Sigmoid colon (tissue), 7 donors: Measurements from ENCODE around the gene DUSP22. TPM values are rescaled to one million over a fixed set of nuclear protein-coding genes. Genes with fewer than 3 reads are reported as not detected.
A peak's percentile ranks its signal among the peaks of the same experiment; 100 is the strongest.

Experiments used
- DNase-seq: peaks from one replicate; pipeline ENCODE4 v3.0.0-alpha.2; 2019
- H3K27ac ChIP-seq, 4 donors: fragments of 200-600 bp; sonication (generic); one replicate each; pipeline ENCODE4 v1.5.1; 2016 to 2019; ENCODE audit warnings: mild to moderate bottlenecking in 1 of 4
- H3K27me3 ChIP-seq, 3 donors: fragments of 200-600 bp; sonication (generic); one replicate each; pipeline ENCODE4 v1.5.1; 2019; ENCODE audit warnings: mild to moderate bottlenecking in 1 of 3
- H3K36me3 ChIP-seq, 4 donors: fragments of 200-600 bp; sonication (generic); one replicate each; pipeline ENCODE4 v1.5.1; 2016 to 2019
- H3K4me1 ChIP-seq, 4 donors: fragments of 200-600 bp; sonication (generic); one replicate each; pipeline ENCODE4 v1.5.1; 2017 to 2019
- H3K4me3 ChIP-seq, 4 donors: fragments of 200-600 bp; sonication (generic); one replicate each; pipeline ENCODE4 v1.5.1; 2017 to 2019; ENCODE audit warnings: mild to moderate bottlenecking in 2 of 4, moderate library complexity in 1 of 4
- H3K9me3 ChIP-seq, 4 donors: fragments of 200-600 bp in 3 of 4; sonication (generic) in 3 of 4; one replicate each; pipeline versions ENCODE4 v1.5.1 to v1.6.1; 2013 to 2019
- CTCF ChIP-seq, 4 experiments: fragments of 450-650 bp in 3 of 4; fragments of 200-600 bp in 1 of 4; IDR thresholded peaks; one replicate each; pipeline ENCODE4 v1.5.1; 2016 to 2019; ENCODE audit warnings: antibody characterized with exemption in 4 of 4, mild to moderate bottlenecking in 3 of 4, moderate library complexity in 2 of 4
- EP300 ChIP-seq, 4 donors: sonication (generic); formaldehyde crosslinking; IDR thresholded peaks; one replicate each; pipeline ENCODE4 v1.6.1; 2017; ENCODE audit warnings: antibody characterized with exemption in 4 of 4
- POLR2A ChIP-seq, 2 donors: fragments of 450-650 bp; IDR thresholded peaks; one replicate each; pipeline ENCODE4 v1.6.1; 2016; ENCODE audit warnings: antibody characterized with exemption in 2 of 2, mild to moderate bottlenecking in 2 of 2, moderate library complexity in 2 of 2
- POLR2AphosphoS5 ChIP-seq, 4 donors: sonication (generic); formaldehyde crosslinking; IDR thresholded peaks; one replicate each; pipeline ENCODE4 v1.6.1; 2017; ENCODE audit warnings: antibody characterized with exemption in 4 of 4
- WGBS, 2 donors: extraction: QIAGEN DNeasy Blood & Tissue Kit; methylation state at CpG; one replicate each; pipeline ENCODE4 v1.1.7; 2013; 5-methylcytosine and 5-hydroxymethylcytosine counted together
- intact Hi-C: fragments of 100-400 bp; cut with DNase I; formaldehyde crosslinking; loops from one replicate; pipeline ENCODE4 v1.15.1; 2023
- polyA plus RNA-seq, 3 donors: library from polyadenylated mRNA; stranded (reverse); fragments of 200-250 nt; gene quantifications; one replicate each; pipeline ENCODE4 v1.2.3, GENCODE V29; 2013
- total RNA-seq, 4 donors: library from RNA; depleted of rRNA; stranded (reverse); fragments of >200 nt; gene quantifications; one replicate each; pipeline ENCODE4 v1.1.0, GENCODE V29; 2016
- donor health status: healthy with polysubstance abuse.
- donor health status: Bipolar disorder and iron deficiency.
- donor health status: healthy.

DUSP22 gene
- total and polyA plus RNA-seq, 7 donors = 15.7 to 113 (median 55.6) TPM

- Histone ChIP-seq H3K27ac (no peak overlapping the region), H3K27me3 (no peaks in the 10 kb centered on the region), H3K4me3 (no peak overlapping the region), H3K9me3 (no peaks in the 10 kb centered on the region), H3K36me3 (no peaks in the 10 kb centered on the region), H3K4me1 (peaks cover 0 to 49% (median 35%) of the 10 kb centered on the region in 4 donors)
- 88 to 89% methylated on average over 13 of the region's 13 CpGs for WGBS, 2 donors
- DNase-seq = peak; percentile 61
- intact Hi-C loops = loop anchor here (5.0 to 10.0 kb wide), 2 partner anchors 146 to 1051 kb away; partner anchors contain the start of gene FOXF2
- TF ChIP-seq EP300 (IDR thresholded peaks at IDR 0.05) (no peak), POLR2A (IDR thresholded peaks at IDR 0.05) (no peak), CTCF (IDR thresholded peaks at IDR 0.05) (no peak), POLR2AphosphoS5 (IDR thresholded peaks at IDR 0.05) (no peak)
Observed at GRCh38 chr6:333379-334002, 41.2 kb downstream of the DUSP22 start.

GRCh38 chr6:334536-335510, 42.5 kb downstream of the DUSP22 start:
- Histone ChIP-seq H3K36me3 (no peaks in the 10 kb centered on the region), H3K9me3 (no peaks in the 10 kb centered on the region), H3K27ac (no peak overlapping the region), H3K4me1 (peaks cover 0 to 36% (median 31%) of the 10 kb centered on the region in 4 donors), H3K27me3 (no peaks in the 10 kb centered on the region), H3K4me3 (no peak overlapping the region)
- no peak for TF ChIP-seq POLR2AphosphoS5 (IDR thresholded peaks at IDR 0.05)
- no peak for TF ChIP-seq CTCF (IDR thresholded peaks at IDR 0.05)
- TF ChIP-seq EP300 (IDR thresholded peaks at IDR 0.05) = no peak
- TF ChIP-seq POLR2A (IDR thresholded peaks at IDR 0.05) = no peak
- 90 to 91% methylated on average over 10 of the region's 10 CpGs for WGBS, 2 donors
- DNase-seq = no peak
- intact Hi-C loops = loop anchor here (5.0 to 10.0 kb wide), 2 partner anchors 148 to 1050 kb away; partner anchors contain the start of gene FOXF2

GRCh38 chr6:335572-335971, 43.3 kb downstream of the DUSP22 start:
- intact Hi-C loops = loop anchor here (10.0 kb wide), 1 partner anchor 1049 kb away; the partner anchor contains the start of gene FOXF2
- no peaks in the 10 kb centered on the region for H3K9me3 ChIP-seq
- no peaks in the 10 kb centered on the region for H3K36me3 ChIP-seq
- H3K4me1 ChIP-seq = peaks cover 0 to 29% (median 25%) of the 10 kb centered on the region in 4 donors
- peak; percentile 64 for DNase-seq
- WGBS, 2 donors = 86 to 87% methylated on average over 6 of the region's 6 CpGs
- no peaks in the 10 kb centered on the region for H3K27me3 ChIP-seq
- H3K4me3 ChIP-seq = no peak overlapping the region
- TF ChIP-seq POLR2A (IDR thresholded peaks at IDR 0.05) = no peak
- no peak for TF ChIP-seq POLR2AphosphoS5 (IDR thresholded peaks at IDR 0.05)
- no peak for TF ChIP-seq EP300 (IDR thresholded peaks at IDR 0.05)
- no peak for TF ChIP-seq CTCF (IDR thresholded peaks at IDR 0.05)
- H3K27ac ChIP-seq = no peak overlapping the region

- no peaks in the 10 kb centered on the region for H3K9me3 ChIP-seq
- intact Hi-C loops = loop anchor here (10.0 kb wide), 1 partner anchor 1048 kb away; the partner anchor contains the start of gene FOXF2
- 64 to 75% methylated on average over 10 of the region's 10 CpGs for WGBS, 2 donors
- H3K4me3 ChIP-seq = no peak overlapping the region
- H3K36me3 ChIP-seq = no peaks in the 10 kb centered on the region
- peaks cover 0 to 21% (median 17%) of the 10 kb centered on the region in 4 donors for H3K4me1 ChIP-seq
- no peak for TF ChIP-seq POLR2A (IDR thresholded peaks at IDR 0.05)
- no peak for TF ChIP-seq EP300 (IDR thresholded peaks at IDR 0.05)
- peak in 1 of 4 donors; percentile 25 for TF ChIP-seq POLR2AphosphoS5 (IDR thresholded peaks at IDR 0.05)
- no peak for TF ChIP-seq CTCF (IDR thresholded peaks at IDR 0.05)
- no peak overlapping the region for H3K27ac ChIP-seq
- no peaks in the 10 kb centered on the region for H3K27me3 ChIP-seq
- no peak for DNase-seq
Observed at GRCh38 chr6:336159-337114, 44.1 kb downstream of the DUSP22 start.
